Endodermal cell (in vitro differentiated cells): Measurements from ENCODE around the gene QARS1. TPM values are rescaled to one million over a fixed set of nuclear protein-coding genes. Genes with fewer than 3 reads are reported as not detected.

Experiments used
- DNase-seq: peaks from one replicate; pipeline ENCODE4 v3.0.0-alpha.2; 2017
- H3K27ac ChIP-seq: 2 replicates; pipeline ENCODE4 v1.5.1; 2013; ENCODE audit warnings: mild to moderate bottlenecking, low read depth, low read length, moderate library complexity
- H3K27me3 ChIP-seq: 2 replicates; pipeline ENCODE4 v1.6.1; 2013; ENCODE audit warnings: mild to moderate bottlenecking, low read length, moderate library complexity; ENCODE audit not compliant: insufficient read depth, control insufficient read depth, poor library complexity, severe bottlenecking
- H3K36me3 ChIP-seq: 2 replicates; pipeline ENCODE4 v1.7.0; 2013; ENCODE audit warnings: mild to moderate bottlenecking, low read length, moderate library complexity; ENCODE audit not compliant: control insufficient read depth, insufficient read depth
- H3K4me1 ChIP-seq: one replicate; pipeline ENCODE4 v1.7.0; 2013; ENCODE audit warnings: low read length; ENCODE audit not compliant: control insufficient read depth, insufficient read depth
- H3K4me3 ChIP-seq: 2 replicates; pipeline ENCODE4 v1.5.1; 2013; ENCODE audit warnings: mild to moderate bottlenecking, low read length, moderate library complexity
- H3K9ac ChIP-seq: 2 replicates; pipeline ENCODE4 v1.6.1; 2013; ENCODE audit warnings: mild to moderate bottlenecking, low read length, moderate library complexity; ENCODE audit not compliant: poor library complexity, severe bottlenecking; ENCODE audit errors: extremely low read depth
- H3K9me3 ChIP-seq: 2 replicates; pipeline ENCODE4 v1.6.1; 2013; ENCODE audit warnings: mild to moderate bottlenecking, low read length, moderate library complexity; ENCODE audit not compliant: control insufficient read depth
- H3K27ac Mint-ChIP-seq: 2 replicates; pipeline ENCODE4 v1.8.0; 2020; ENCODE audit warnings: mixed read lengths
- H3K27me3 Mint-ChIP-seq: 2 replicates; pipeline ENCODE4 v1.8.0; 2021; ENCODE audit warnings: mild to moderate bottlenecking, mixed read lengths; ENCODE audit not compliant: insufficient read depth
- H3K36me3 Mint-ChIP-seq: 2 replicates; pipeline ENCODE4 v1.8.0; 2020; ENCODE audit warnings: low read depth, mixed read lengths
- H3K4me1 Mint-ChIP-seq: 2 replicates; pipeline ENCODE4 v1.8.0; 2020; ENCODE audit warnings: mixed read lengths
- H3K4me3 Mint-ChIP-seq: 2 replicates; pipeline ENCODE4 v1.8.0; 2020; ENCODE audit warnings: mild to moderate bottlenecking, moderate library complexity, mixed read lengths
- H3K9me3 Mint-ChIP-seq: 2 replicates; pipeline ENCODE4 v1.8.0; 2020; ENCODE audit warnings: mild to moderate bottlenecking, mixed read lengths
- WGBS, 2 experiments: methylation state at CpG; one replicate each; pipeline versions ENCODE4 v1.1.5 to v1.1.7; 2013; ENCODE audit warnings: missing lambda C conversion rate in 2 of 2, mixed read lengths in 1 of 2; ENCODE audit not compliant: insufficient coverage in 1 of 2, insufficient read length in 1 of 2; 5-methylcytosine and 5-hydroxymethylcytosine counted together
- total RNA-seq, 2 donors: library from RNA; stranded (reverse); fragmentation: NEBNext Ultra II Directional in 1 of 2; extraction: Animal tissue kit (Norgen Biotek cat#: 25700) in 1 of 2; gene quantifications; 2 replicates in 1 of 2; 3 replicates in 1 of 2; pipeline ENCODE4 v1.2.1, GENCODE V29; 2021
- TF ChIP-seq, protein P1 (sequence below): fragments of 200-600 bp; sonication (generic); conservative IDR thresholded peaks from 2 replicates; pipeline ENCODE4 v1.5.0; 2021; ENCODE audit warnings: antibody characterized with exemption, mild to moderate bottlenecking

QARS1 gene
- total RNA-seq, 2 donors from 2014 or later = 314 to 358 TPM

DNA sequence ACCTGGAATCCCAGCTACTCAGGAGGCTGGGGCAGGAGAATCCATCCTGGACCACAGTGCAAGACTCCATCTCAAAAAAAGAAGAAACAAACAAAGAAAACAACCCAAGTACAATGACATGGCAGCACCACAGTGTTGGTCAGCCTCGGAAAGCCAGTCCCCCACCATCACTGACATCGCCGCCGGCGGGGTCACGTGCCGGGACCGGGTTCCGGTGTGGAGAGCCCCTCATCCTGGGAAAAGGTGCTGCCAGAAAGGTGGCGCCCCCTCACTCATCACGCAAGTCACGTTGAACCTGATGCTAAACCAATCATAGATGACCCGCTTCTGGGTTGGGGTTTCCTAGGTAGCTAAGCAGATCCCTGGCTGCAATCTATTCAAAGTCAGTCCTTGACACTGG lies 28.4 kb downstream of the QARS1 start:
- Histone ChIP-seq H3K4me3 (no peak overlapping the region), H3K4me1 (no peaks in the 10 kb centered on the region), H3K27ac (no peak overlapping the region), H3K9ac (no peak overlapping the region), H3K27me3 (no peaks in the 10 kb centered on the region), H3K9me3 (no peaks in the 10 kb centered on the region), H3K36me3 (peaks cover 81% of the 10 kb centered on the region)
- no peak for DNase-seq
- no peak overlapping the region for H3K4me3 Mint-ChIP-seq
- peaks cover 69% of the 10 kb centered on the region for H3K36me3 Mint-ChIP-seq
- TF ChIP-seq, protein P1, sequence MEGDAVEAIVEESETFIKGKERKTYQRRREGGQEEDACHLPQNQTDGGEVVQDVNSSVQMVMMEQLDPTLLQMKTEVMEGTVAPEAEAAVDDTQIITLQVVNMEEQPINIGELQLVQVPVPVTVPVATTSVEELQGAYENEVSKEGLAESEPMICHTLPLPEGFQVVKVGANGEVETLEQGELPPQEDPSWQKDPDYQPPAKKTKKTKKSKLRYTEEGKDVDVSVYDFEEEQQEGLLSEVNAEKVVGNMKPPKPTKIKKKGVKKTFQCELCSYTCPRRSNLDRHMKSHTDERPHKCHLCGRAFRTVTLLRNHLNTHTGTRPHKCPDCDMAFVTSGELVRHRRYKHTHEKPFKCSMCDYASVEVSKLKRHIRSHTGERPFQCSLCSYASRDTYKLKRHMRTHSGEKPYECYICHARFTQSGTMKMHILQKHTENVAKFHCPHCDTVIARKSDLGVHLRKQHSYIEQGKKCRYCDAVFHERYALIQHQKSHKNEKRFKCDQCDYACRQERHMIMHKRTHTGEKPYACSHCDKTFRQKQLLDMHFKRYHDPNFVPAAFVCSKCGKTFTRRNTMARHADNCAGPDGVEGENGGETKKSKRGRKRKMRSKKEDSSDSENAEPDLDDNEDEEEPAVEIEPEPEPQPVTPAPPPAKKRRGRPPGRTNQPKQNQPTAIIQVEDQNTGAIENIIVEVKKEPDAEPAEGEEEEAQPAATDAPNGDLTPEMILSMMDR = no peak
- no peak overlapping the region for H3K27ac Mint-ChIP-seq
- H3K9me3 Mint-ChIP-seq = no peaks in the 10 kb centered on the region
- WGBS, 2 experiments = 95 to 97% methylated on average over 12 to 13 of the region's 13 CpGs
- H3K4me1 Mint-ChIP-seq = no peaks in the 10 kb centered on the region
- no peaks in the 10 kb centered on the region for H3K27me3 Mint-ChIP-seq

DNA sequence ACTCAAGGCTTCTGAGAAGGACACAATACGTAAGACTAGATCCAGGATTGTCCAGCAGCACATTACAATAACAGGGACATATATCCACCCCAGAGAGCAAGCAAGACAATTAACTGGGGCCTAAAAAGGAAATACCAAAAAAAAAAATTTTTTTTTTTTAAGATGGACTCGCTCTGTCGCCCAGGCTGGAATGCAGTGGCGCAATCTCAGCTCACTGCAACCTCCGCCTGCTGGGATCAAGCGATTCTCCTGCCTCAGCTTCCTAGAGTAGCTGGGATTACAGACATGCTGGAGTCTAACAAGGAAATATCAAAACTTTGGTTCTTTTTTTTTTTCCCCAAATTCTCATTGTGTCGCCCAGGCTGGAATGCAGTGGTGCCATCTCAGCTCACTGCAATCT lies 46.5 kb downstream of the QARS1 start:
- TF ChIP-seq, protein P1 = no peak
- DNase-seq = no peak
- H3K9me3 Mint-ChIP-seq = no peaks in the 10 kb centered on the region
- no peak overlapping the region for H3K4me3 Mint-ChIP-seq
- 89 to 94% methylated on average over 7 of the region's 7 CpGs for WGBS, 2 experiments
- Histone ChIP-seq H3K27me3 (no peaks in the 10 kb centered on the region), H3K9me3 (no peaks in the 10 kb centered on the region), H3K27ac (no peak overlapping the region), H3K4me1 (no peaks in the 10 kb centered on the region), H3K36me3 (peaks cover 84% of the 10 kb centered on the region), H3K4me3 (no peak overlapping the region), H3K9ac (no peak overlapping the region)
- peaks cover 68% of the 10 kb centered on the region for H3K36me3 Mint-ChIP-seq
- H3K27ac Mint-ChIP-seq = no peak overlapping the region
- H3K27me3 Mint-ChIP-seq = no peaks in the 10 kb centered on the region
- no peaks in the 10 kb centered on the region for H3K4me1 Mint-ChIP-seq

DNA sequence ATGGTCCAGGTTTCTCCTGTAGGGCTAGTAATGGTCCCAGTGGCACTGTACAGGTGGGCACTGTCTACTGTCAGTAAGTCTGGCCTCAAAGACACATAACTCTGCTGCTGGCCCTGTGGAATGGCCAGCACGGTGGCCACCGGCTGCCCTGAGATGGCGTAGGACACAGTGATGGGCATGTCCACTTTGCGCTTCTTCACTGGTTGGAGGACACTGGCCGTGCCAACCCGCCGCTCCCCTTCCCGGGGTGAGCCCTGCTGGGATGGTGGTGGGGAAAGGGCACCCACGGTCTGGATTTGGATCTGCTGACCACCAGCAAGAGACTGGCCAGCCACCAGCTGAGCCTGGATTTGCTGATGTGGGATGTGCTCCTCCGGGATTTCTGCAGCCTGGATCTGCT lies 47.3 kb downstream of the QARS1 start:
- Histone ChIP-seq H3K27ac (no peak overlapping the region), H3K4me1 (no peaks in the 10 kb centered on the region), H3K27me3 (no peaks in the 10 kb centered on the region), H3K4me3 (no peak overlapping the region), H3K36me3 (peaks cover 82% of the 10 kb centered on the region), H3K9ac (no peak overlapping the region), H3K9me3 (no peaks in the 10 kb centered on the region)
- no peak overlapping the region for H3K4me3 Mint-ChIP-seq
- 94 to 99% methylated on average over 10 of the region's 10 CpGs for WGBS, 2 experiments
- H3K27me3 Mint-ChIP-seq = no peaks in the 10 kb centered on the region
- H3K36me3 Mint-ChIP-seq = peaks cover 71% of the 10 kb centered on the region
- no peak for DNase-seq
- TF ChIP-seq, protein P1 = no peak
- H3K4me1 Mint-ChIP-seq = no peaks in the 10 kb centered on the region
- H3K27ac Mint-ChIP-seq = no peak overlapping the region
- no peaks in the 10 kb centered on the region for H3K9me3 Mint-ChIP-seq
